Measurements from ENCODE around the gene LRRC45.

GRCh38 chr17:82016061-82016874 lies 6.8 kb upstream of the LRRC45 start:
- TF ChIP-seq ZNF24 (tag by site-specific recombination; IDR thresholded peaks at IDR 0.05) (no peak), CTCF (tag by site-specific recombination; IDR thresholded peaks at IDR 0.05) (no peak), ZNF223 (tag by site-specific recombination; IDR thresholded peaks at IDR 0.05) (no peak), KLF1 (tag by site-specific recombination; IDR thresholded peaks at IDR 0.05) (peak; percentile 77), MEIS1 (CRISPR knock-in tag; IDR thresholded peaks at IDR 0.05; ENCODE audit: borderline replicate concordance) (no peak), ZFP41 (tag by site-specific recombination; IDR thresholded peaks at IDR 0.05; ENCODE audit: borderline replicate concordance) (no peak), ZNF202 (tag by site-specific recombination; IDR thresholded peaks at IDR 0.05; ENCODE audit: borderline replicate concordance) (no peak), PRDM1 (tag by site-specific recombination; IDR thresholded peaks at IDR 0.05) (no peak)

All from HEK293 (cell line).